ENCODE results near the gene PPM1A. TPM values are rescaled to one million over a fixed set of nuclear protein-coding genes. Genes with fewer than 3 reads are reported as not detected.

The PPM1A gene
- total RNA-seq, 1 donor from 2014 or later = 22.8 TPM

DNA sequence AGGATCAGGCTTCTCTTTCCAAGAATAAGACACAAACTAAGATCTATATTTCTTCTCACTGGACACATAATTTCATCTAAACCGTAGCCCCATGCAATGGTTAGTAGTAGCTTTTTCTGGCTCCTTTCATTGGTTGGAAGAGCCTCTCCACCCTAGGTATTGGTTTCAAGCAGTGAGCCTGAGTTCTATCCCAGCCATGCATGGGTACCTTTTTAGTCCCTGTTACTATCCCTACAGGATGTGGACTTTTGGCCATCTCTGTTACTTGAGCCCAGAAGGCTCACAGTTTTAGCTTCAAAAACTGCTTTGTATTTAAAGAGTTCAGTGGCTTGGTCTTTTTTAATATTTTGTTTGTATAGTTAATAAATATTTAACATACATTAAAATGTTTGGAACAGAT is 16.1 kb downstream of the PPM1A start:
- no peak for DNase-seq (ENCODE audit: extremely low read depth, low read depth, low spot score)

DNA sequence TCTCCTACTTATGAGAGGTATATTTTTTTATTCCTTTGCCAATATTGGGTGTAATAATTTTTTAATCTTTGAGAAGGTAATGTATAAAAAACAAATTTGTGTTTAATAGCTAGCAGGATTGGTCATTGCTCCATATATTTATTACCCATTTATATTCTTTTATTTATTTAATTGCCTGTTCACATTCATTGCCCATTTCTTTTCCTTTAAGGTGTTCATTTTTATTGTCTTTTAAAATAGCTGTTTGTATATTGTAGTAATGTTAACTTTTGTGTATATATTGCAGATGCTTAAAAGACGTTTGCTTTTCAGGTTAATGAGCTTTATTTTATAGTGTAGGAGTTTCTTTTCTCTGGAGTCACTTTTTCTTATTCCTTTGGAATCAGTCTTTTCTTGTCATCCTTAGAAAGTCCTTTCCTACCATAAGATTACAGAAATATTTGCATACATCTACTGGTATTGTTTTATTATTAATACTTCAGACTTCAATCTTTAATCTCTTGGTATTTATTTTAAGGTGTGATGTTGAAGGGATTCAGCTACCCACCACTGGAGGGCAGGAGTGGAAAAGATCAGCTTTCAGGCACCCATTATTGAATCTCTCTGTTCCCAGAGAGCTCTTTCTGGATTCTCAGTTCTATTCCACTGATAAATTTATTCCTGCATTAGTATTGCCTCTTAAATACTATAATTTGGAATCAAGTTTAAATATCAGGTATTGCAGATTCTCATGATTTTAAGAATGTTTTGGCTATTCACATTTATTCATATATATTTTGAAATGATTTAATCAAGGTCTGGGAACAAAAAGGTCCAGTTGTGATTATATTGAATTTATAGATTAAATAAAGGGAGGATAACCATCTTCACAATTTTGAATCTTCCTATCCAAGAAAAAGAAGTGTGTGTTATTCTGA is 17.3 kb downstream of the PPM1A start:
- no peak for DNase-seq (ENCODE audit: extremely low read depth, low read depth, low spot score)

DNA sequence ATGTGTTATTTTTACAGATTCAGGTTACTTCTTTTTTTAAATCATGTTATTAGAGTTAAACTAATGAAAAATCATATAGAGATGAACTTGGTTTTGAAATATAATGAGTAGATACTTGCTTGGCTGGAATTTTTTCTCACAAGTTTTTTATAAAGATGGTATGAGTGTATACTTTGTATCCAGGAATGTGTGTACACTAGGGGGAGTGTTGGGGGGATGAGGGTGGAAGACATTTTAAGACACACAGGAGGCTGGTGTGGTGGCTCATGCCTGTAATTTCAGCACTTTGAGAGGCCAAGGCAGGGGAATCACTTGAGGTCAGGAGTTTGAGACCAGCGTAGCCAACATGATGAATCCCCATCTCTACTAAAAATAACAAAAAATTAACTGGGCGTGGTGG is 23.2 kb downstream of the PPM1A start:
- no peak for DNase-seq (ENCODE audit: extremely low read depth, low read depth, low spot score)

DNA sequence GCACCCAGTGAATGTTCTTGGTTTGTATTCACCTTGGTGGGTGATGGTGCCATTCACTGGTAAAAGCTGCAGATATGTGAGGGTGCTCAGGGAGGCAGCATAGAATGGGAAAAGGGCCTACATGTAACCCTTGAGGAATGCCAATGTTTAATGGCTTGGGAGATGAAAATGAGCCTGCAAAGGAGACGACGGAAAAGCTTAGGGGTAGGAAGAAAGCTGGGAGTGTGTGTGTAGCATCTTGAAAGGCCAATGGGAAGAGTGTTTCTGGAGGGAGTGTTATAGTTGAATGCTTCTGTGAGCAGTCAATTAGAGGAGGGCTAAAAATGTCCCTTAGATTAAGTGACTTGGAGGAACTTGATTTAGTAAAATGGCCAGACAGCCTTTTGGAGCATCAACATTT is 24.9 kb downstream of the PPM1A start:
- DNase-seq (ENCODE audit: extremely low read depth, low read depth, low spot score) = no peak

DNA sequence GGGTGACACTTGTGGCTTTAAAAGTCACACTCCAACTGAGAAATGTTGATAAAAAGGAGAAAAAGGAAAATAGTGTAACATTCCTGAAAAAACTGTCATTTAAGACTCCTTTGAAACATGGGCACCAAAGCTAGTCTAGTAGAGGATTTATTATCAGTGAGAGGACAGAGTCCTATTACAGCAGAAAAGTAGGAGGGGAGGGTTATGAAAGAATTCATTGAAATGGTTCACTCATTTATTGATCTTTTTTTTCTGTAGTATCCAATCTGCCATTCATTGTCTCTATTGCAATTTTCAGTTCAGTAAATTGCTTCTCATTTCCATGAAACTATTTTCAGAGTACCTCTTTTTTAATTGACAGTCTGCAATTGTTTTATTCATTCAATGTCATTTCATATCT is 25.4 kb downstream of the PPM1A start:
- no peak for DNase-seq (ENCODE audit: extremely low read depth, low read depth, low spot score)

DNA sequence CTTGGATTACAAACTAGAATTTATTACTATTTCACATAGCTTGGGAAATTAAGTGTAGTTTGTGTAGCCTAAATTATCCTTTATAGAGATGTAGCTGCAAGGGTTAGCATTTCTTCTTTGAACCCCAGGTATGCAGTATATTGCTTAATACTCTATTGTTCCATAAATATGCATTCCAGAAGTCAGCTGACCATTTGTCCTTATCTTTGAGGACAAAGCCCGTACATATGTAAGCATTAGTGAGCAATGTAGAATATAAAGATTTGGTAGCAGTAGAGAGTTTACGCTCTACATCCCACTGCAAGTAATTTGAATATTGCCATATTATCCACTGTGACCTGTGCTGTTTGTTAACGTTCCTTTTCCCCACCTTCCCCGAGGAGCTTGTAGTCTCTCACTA is 26.9 kb downstream of the PPM1A start:
- no peak for DNase-seq (ENCODE audit: extremely low read depth, low read depth, low spot score)

DNA sequence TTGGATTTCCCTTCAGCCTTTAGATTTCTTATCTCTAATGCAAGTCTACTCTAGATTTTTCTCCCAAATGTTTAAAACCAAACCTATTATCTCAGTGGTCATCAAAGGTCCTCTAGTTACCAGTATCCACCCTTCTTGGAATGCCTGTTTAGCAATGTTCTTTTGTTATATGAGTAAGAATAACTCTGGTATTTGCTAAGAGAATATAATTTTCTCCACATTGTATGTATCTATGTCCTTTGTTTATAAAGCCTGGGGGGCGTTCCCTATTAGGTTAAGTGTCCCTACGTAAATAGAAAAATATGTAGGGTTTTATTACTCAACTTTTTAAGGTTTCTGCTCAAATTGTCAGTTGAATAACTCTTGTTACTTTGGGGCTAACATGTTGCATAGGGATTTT is 27.3 kb downstream of the PPM1A start:
- no peak for DNase-seq (ENCODE audit: extremely low read depth, low read depth, low spot score)

DNA sequence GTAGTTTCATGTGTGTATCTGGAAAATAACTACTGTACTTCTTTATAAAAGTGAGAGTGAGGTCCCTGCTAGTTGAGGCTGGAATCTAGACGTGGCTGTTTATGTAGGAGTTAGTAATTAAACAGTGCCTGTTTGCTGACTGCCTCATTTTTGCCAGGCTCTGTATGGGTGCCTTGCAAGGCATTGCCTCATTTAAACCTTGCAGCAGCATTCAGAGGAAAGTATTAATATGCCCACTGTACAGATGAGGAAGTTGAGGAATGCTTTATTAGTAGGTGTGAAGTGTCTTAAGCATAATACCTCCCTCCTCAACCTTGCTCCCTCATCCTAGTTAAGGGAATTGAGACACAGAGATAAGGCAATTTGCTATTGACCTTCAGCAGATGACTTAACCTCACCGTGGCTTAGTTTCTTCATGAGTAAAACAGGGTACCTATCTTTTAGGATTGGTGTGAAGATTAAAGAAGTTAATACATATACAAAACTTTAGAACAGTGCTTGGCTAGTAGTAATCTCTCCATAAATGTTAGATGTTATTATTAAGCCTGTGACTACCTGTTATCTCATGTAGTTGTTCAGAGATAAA is 28.7 kb downstream of the PPM1A start:
- no peak for DNase-seq (ENCODE audit: extremely low read depth, low read depth, low spot score)

DNA sequence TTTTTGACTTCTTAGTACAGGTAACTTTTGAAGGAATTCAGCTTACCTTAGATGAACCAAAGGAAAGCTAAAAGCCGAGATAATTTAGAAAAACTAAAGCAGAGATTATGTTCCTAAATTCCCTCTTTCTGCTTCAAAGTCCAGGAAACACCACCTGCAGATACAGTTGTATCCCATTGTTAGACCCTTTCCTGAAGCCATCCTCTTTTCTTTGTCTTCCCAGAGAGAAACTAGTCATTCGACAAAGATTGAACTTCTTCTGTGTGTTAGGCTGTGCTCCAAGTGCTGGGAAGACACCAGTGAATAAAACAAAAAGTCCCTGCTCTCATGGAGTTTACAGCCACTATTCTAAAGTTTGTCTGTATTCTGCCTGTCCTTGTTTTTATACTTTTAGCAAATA is 29.3 kb downstream of the PPM1A start:
- DNase-seq (ENCODE audit: extremely low read depth, low read depth, low spot score) = no peak

DNA sequence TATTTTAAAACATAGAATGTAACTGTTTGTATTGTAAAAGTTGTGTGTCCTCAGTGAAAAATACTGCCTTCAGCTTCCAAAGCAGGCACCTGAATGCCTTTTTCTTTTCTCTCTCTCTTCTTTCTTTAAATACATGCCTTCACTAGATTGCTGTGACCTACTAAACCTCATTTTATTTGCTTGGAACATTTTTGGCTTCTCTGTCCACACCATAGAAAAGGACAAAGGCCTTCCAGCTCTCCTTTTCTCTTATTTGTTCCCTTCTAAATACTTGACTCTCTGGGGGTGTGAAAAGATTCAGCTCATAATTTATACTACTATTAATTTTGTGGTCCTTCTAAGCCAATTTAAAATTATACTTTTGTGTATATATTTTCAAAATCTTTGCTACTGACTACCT is 38.4 kb downstream of the PPM1A start:
- no peak for DNase-seq (ENCODE audit: extremely low read depth, low read depth, low spot score)

DNA sequence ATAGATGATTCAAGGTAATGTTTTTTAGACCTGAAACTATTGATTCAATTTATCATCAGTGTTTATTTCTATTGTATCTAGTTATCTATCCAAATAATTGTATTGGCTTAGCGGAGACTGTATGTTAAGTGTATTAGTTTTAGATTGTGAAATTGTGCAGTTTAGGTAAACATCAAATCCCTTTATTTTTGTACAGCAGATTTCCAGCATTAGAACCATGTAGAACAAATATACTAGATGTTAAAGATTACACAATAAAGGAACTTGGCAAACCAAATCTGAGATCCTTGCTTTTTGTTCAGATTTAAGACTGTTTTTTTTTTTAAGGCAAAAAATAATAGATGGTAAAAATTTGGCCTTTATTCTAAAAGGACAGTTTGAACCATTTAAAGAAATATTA is 39.3 kb downstream of the PPM1A start:
- no peak for DNase-seq (ENCODE audit: extremely low read depth, low read depth, low spot score)

DNA sequence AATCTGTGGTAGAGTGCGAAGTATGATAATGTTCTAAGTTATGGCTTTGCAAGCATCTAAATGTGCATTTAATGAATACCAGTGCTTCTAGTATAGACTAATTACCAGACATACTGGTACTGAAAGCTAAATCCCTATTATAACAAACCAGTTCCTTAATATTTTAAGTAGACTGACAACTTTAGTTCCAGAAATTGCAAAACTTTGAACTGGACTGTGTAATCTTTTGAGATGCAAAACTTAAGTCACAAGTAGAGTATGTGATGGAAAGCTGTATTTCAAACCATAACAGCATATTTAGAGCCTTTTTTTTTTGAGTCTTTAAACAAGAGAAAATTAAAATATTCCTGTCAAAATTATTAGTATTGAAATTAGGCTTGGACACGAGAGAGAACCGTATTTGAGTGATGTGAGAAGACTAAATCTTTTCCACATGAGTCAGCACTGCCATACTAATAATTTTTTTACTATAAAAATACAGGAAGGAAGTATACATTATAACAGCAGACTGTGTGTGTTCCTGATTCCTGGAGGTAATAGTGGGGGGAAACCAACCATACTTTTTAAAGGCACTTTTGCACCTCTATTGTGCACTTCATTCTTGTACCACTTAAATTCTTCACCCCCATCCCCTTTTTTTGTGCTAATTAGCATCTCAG is 45.5 kb downstream of the PPM1A start:
- no peak for DNase-seq (ENCODE audit: extremely low read depth, low read depth, low spot score)

DNA sequence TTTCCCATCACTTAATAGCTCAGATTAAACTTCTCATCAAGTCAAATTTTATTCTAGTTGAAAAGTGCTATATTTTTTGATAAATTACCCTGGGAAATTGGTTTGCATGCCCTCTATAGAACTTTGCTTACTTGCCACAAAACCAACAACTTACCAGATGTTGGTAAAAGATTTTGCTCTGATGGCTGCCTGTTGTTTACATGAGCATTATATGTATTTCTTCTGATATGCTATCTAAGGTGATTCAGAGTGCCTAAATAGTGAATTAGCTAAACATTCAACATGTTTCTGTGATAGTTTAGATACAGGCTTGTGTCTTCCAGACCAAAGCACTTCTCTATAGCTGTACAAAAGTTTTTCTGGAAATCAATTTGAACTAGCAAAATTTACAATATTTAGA is 51.0 kb downstream of the PPM1A start:
- no peak for DNase-seq (ENCODE audit: extremely low read depth, low read depth, low spot score)

DNA sequence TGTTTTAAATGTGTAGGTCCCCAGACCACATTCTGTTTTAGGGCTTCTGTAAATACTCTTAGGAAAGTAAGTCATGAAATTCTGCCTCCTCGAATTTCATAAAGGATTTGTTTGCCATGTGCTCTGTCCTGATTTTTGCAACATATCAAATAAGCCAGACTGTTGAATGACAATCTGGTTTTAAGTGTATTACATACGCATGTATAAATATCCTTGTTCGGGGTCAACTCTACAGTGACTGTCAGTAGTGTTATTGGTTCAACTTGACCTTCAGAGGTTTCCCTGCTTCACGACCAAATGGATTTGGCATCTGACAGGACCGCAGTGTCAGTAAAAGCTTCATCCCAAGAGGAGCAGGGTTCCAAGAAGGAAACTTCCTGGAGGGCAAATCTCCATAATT is 52.7 kb downstream of the PPM1A start:
- no peak for DNase-seq (ENCODE audit: extremely low read depth, low read depth, low spot score)

DNA sequence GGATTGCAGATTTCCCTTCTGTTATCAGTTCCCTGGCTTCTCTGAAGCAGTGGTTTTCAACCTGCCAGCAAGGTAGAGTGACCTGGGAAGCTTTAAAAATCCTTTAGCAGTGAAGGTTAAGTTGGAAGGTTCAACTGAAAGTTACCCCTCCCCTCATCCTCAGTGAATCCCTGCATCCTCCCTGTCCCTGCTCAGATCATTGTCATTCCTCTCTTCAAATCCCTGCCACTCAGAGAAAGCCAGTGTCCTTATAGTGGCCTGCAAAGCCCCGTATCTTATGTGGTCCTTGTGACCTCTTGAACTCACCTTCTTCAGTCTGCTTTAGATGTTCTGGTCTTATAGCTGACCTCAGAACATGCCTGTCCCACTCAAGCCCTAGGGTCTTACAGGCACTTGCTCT is 53.6 kb downstream of the PPM1A start:
- no peak for DNase-seq (ENCODE audit: extremely low read depth, low read depth, low spot score)

DNA sequence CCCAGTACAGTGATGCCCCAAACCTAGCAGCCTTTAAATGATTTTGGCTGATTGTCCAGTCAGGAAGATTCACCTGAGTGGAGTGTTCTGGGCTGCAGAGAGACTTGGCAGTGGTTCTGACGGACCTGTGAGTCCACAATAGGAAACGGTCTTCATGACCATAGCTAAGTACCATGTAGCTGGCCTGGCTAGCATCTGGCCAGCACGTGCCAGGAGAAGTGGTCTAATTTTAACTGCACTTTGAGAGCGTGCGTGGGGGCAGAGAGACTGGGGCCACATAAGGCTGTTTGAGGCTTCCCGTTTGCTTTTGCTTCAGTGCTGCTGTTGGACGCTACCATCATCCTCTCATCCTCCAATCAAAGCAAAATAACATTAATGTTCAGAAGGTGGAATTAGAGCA is 54.7 kb downstream of the PPM1A start:
- no peak for DNase-seq (ENCODE audit: extremely low read depth, low read depth, low spot score)

DNA sequence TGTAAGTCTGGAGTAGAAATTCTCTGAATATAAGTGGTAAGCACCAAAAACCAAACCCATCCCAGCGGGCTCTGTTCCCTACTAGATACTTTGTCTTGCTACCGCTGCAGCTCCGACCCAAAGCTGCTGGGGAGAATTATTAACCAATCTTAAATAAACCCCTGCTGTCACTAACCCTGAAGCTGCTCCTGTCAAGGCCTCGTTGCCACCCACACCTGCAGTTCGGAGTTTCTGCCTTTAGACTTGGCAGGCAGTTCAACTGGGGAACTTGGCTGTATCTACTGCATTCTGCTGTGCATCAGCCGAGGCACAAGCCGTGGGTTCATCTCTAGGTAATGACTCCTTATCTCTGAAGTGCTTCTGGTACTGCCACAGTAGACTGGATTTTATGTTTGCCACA is 55.5 kb downstream of the PPM1A start:
- no peak for DNase-seq (ENCODE audit: extremely low read depth, low read depth, low spot score)

DNA sequence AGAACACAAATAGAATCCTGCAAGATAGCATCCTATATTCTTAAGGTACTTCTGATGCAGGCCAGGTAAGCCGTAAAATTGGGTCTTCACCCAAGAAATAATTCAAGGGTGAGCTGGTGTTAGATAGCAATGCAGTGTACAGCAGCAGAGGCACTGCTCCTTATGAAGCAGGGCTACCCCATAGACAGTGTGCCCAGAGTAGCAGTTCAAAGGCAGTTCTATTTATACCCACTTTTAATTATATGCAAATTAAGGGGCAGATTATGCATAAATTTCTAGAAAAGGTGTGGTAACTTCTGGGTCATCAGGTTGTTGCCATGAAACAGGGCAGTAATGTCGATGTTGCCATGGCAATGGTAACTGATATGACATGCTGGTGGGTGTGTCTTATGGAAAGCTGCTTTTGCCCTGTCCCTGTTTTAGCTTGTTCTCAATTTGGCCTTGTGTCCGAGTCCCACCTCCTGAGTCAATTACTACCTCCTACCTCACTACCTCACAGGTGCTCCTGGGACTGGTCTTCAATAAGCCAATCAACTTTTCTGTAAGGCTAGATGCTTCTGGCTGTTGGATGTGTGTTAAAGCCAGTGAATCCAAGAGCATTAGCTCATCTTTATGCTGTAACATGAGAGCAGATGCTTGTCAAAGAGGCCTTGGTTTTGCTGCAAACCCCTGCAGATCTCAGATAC is 61.0 kb downstream of the PPM1A start:
- no peak for DNase-seq (ENCODE audit: extremely low read depth, low read depth, low spot score)

DNA sequence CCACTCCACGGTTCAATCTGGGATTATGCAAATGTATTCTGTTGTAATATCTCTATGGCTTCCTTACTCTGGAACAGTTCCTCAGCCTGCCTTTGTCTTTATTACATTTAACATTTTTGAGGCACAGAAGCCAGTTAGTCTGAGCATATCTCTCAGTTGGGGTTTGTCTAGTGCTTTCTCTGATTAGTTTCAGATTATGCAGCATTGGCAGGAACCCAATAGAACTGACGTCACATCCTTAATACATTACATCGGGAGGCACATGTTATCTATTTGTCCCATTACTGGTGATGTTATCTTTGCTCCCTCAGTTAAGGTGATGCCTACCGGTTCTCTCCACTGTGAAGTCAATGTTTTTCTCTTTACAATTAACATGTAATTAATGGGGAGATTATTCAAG is 62.4 kb downstream of the PPM1A start:
- no peak for DNase-seq (ENCODE audit: extremely low read depth, low read depth, low spot score)

DNA sequence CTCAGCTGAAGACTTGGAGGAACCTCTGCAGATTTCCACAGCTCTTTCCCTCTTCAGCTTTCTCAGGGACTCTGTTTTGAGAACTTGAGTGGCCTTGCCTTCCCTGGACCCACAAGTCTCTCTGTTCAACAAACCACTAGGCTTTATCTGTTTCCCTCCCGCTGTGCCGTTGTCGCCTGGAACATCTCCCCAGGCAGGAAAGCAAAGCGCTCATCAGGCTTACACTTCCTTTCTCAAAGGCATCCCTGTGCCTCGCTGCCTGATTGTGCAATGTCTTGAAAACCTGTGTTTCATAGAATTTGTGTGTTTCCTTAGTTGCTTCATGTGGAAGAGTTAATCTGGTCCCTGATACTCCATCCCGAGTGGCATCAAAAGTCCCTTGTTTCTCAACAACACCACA is 64.1 kb downstream of the PPM1A start:
- no peak for DNase-seq (ENCODE audit: extremely low read depth, low read depth, low spot score)

DNA sequence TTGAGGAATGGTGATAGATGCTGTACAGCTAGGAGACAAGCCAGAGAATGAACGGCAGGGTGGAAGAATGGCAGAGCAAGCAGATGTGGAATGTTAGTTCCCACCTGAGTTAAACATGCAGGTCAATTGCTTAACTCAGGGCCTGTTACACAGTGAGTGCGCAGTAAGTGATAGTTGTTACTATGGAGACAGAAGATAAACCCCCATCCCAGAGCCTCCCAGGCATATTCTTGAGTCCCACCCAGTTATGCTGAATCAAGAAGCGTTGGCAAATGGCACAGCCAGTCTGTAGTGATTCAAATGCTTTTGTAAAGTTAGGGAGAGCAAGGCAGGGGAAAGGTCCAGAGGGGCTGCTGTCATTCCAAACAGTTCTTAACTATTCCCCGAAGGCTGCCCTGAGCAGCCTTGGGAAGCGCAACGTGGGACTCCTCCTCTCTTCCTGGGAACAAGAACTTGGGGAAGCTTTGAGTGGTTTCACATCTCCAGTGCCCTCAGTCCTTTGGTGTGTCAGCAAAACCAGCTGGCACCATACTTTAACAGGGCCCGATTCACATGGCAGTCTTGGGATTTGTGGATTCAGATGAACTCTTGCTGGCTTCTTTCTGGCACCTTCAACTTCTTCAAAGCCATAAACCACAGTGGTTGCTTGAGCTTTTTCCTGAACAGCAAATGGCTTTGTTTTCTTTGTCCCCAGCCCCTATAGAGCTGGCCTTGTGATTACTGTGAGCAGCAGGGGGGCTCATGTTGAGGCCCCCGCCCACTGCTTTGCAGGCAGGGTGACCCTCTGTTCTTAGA is 66.4 kb downstream of the PPM1A start:
- DNase-seq (ENCODE audit: extremely low read depth, low read depth, low spot score) = no peak

All from glomerular endothelial cell (primary cell).